GM18873 (cell line): ENCODE results near the gene GDE1.

Experiments
- ATAC-seq: cut with Tn5 transposase; IDR thresholded peaks from one replicate; pipeline ENCODE4 v1.9.1; 2021; ENCODE audit warnings: mild to moderate bottlenecking, moderate library complexity, moderate number of reproducible peaks; ENCODE audit not compliant: unreplicated experiment, low FRiP score

GDE1 gene

DNA sequence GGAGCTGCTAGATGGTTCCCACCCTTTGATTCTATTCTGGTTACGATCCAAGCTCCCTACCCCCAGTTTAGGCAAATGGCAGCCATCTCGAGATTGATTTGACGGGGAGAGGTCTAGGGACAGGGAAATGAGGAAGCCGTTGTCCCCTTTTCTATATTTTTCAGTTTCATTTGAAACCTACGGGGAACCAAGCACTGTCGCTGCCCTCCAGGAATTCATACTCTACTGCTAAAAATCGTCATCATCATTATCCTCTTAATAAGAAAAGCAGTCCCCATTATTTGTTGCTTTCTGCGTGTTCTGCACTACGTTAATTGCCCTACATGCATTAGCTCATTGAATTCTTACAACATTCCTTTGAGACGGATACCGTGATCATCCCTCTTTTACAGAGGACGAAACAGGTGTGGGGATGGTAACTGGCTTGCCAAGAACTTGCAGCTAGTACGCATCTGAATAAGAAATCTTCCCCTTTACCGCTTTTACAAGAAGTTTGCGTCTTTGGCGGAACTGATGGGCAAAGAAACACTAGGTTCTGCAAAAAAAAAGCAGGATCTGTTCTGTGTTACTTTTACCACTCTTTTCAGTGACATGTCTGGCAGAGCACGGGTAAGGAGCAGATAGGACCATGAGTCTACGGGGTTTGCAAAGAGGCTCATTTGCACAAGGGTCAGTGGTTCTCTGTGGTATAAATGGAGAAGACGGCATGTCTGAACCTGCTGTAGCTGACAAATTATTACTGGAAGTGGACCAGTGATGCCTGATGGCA, 2.9 kb upstream of the GDE1 start:
- ATAC-seq = no peak

DNA sequence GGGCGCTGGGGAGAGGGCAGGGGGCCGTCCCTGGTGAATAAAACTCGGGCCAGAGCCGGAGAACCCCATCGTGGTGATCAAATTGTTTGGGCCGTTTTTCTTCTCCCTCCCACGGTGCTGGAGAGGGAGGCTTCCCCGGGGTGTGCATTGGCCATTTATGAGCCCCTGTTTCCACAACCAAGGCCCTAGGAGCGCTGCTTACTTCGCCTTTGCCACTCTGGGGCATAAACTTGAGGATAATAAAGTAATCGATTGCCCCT, 2.4 kb upstream of the GDE1 start:
- no peak for ATAC-seq

DNA sequence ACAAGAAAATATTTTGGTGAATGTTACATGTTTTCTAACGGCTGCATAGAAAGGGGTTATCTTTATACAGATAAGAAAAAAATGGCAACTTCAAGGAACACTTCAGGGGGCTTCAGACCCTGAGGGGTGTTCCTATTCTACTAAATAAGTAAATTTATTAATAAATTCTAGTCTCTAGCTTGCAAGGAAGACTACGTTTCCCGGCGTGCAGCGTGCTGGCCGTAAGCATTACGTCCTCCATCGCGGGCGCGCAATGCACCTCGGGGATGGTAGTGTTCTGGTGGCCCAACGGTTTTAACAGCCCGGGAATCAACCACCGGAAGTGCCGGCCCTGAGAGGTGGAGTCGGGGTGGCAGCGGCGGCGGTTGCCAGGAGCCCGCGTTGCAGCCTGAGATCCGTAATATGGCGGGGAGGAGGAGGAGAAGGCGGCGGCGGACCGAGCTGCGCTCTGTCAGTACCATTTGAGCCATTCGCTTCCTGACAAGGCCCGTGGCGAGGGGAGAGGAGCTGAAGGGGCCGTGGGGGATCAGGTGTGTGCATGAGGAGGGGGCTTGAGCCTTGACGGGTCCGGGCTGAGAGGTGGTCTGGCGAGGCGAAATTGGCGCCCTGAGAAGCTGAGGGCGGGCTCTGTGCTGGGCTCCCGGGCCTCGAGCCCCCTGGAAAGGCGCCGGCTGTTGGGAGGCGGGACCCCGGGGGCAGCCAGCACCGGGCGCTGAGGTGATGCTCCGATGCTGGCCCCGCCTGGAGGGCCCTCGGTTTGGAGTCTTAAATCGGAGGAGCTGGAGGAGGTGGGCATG, 1.9 kb upstream of the GDE1 start, which contains the start of gene CCP110:
Gene CCP110, plus strand, starts transcription at position 384 of the 797 bp plus-strand sequence. CDS start 3,940 bp downstream, outside the sequence.
- ATAC-seq = peak; percentile 57

DNA sequence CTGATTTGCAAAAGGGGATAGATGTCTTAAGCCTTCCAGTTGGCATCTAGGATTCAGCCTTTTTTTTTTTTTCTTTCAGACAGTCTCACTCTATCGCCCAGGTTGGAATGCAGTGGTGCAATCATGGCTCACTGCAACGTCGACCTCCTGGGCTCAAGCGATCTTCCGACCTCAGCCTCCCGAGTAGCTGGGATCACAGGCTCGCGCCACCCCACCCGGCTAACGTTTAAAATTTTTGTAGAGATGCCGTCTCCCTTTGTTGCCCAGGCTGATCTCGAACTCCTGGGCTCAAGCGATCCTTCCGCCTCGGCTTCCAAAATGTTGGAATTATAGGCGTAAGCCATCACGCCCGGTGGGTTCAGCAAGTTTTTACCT, 1.3 kb upstream of the GDE1 start:
- ATAC-seq = no peak

DNA sequence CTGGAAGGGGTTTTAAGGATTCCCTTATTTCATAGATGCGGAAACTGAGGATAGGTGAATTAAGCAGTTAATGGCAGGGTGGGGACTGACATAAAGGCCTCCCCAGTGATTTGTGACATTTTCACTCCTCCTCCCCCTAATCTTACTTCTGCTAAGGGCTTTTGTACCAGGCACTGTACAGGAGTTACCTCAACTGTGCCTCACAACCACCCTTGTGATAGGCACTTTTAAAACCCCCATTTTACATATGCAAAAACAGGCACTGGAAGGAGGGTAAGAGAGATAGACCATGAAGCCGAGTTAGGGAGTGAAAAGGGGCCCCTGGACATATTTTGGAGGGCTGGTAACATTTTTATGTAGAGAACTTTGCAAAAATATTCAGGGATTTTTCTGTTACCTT, 862 bp upstream of the GDE1 start:
- no peak for ATAC-seq

DNA sequence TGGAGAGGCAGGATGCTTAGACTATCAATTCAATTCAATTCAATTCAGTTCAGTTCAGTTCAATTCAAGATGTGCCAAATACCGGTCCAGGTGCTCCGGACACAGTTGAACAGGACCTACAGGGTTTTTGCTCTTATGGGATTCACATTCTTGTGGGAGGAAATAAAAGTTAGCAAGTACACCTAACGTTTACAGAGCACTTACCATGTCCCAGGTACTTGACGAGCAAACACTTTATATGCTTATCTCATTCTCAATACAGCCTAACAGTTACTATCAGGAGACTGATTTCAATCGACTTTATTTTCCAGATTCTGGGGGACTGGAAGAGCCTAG, 467 bp upstream of the GDE1 start:
- ATAC-seq = no peak

DNA sequence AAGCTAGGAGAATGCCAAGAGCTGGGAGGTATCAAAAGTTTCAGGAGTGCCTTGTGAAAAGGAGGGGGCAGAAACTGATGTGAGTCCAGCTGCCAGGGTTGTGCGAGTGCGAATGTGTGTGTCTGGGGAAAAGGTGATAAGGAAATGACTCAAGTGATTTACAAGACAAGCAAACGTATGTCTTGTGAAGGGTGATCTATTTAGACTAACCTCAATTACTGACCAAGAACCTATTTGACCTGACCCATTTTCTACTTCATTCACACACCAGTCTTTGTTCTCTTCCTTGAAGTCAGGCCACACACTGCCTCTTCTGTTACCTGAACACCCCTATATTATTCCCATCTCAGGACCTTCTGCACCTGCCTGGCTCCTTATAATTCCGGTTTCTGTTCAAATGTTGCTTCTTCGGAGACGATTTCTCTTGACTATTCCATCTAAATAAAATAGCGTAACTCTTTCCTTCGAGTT, 1.0 kb downstream of the GDE1 start:
- ATAC-seq = no peak

DNA sequence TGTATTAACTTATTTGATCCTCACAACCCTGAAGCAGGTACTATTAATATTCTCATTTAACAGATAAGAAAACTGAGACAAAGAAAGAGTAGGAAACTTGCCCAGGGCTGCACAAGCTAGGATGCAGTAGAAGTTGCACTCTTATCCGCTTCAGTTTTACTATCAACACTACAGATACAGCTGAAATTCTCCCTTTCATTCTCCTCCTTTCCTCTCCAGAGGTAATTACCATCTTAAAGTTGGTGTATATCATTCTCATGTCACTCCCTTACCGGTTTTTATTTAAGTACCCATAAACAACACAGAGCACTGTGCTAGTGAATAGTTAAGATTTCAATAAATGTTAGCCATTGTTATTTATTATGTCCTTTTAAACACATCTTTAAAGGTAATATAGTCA, 3.5 kb downstream of the GDE1 start:
- no peak for ATAC-seq

DNA sequence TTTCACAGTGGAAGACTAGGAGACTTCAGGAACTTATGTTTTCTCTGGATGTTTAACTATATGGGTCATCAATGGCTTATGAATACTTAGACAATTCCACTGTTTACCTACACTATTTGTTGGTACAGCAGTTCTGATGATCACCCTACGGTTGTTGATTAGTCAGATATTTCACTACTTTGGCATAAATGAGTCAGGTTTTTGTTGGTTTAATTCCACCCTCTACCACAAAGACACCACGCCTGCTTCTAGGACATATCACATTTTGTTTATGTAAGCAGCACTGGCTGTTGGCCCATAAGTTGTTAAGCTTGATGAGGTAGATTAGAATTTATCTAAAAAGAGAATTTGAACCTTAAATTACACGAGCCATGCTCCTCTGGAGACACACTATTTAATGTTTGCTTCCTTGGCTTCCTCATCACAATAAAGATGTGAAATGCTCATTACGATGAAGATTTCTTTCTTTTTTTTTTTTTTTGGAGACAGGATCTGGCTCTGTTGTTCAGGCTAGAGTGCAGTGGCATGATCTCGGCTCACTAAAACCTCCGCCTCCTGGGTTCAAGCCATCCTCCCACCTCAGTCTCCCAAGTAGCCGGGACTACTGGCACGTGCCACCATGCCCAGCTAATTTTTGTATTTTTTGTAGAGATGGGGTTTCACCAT, 4.3 kb downstream of the GDE1 start:
- ATAC-seq = no peak

DNA sequence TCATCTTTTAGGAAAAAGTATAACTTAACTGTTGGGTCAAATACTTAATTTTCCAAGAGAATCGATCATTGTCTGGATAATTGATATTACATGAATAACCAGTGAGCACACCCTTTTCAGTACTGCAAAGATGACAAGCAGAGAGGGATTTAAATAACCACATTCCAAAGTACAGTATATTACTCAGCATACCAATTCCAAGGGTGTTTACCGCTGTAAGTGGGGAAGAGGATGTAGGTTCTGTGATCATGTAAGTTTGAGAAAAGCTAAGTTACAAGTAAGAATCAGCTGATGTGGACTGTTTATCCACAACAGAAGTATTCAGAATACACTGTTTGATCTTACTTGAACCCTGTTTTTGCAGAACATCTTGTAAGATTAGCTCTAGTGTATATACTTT, 6.1 kb downstream of the GDE1 start:
- no peak for ATAC-seq

DNA sequence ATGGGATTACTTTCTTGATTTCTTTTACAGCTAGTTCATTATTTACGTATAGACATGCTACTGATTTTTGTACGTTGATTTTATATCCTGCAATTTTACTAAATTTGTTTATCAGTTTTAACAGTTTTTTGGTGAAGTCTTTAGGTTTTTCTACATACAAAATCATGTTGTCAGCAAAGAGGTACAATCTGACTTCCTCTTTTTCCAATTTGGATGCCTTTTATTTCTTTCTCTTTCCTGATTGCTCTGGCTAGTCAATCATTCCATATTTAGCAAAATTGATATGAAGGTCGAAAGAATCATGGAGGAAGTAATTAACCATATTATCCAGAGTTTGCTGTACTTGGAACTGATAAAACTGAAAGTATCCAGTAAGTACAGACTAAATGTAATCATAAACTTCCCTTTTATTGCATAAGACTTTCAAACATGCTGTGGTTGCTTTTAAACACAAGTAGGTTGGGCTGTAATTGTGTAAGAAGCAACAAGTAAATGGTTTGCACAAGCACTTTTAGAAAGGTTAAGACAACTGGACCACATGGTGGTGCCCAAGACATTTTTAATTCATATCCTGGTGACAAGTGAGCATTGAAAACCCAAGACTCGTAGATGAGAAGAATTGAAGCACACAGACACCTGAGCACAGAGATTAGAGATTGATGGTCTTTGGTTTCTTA, 8.4 kb downstream of the GDE1 start:
- no peak for ATAC-seq

DNA sequence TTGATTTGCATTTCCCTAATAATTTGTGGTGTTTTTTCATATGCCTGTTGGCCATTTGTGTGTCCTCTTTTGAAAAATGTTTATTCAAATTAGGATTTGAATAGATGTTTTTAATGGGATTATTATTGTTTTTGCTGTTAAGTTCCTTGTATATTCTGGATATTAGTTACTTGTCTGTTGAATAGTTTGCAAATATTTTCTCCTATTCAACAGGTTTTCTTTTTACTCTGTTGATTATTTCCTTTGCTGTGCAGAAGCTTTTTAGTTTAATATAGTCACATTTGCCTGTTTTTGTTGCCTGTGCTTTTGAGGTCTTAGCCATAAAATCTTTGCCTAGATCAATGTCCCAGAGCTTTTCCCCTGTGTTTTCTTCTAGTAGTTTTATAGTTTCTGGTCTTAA, 9.6 kb downstream of the GDE1 start:
- ATAC-seq = no peak

DNA sequence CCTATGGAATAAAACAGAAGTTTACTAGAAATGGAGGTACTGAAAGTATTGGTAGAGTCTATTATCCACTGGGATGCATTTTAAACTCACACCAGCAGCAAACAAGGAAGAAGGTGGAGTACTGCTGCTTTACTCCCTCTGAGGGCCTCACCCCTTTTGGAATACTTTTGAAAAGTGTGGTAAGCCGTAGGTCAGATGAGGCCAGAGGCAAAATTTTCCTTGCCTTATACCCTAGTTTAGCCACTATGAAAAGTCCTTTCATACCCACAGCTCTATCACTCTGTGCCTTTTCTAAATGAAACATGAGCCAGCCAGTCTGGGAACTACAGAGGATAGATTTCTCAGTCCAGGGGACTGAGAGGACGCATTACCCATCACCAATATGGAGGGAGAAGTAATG, 14.0 kb downstream of the GDE1 start:
- ATAC-seq = no peak

DNA sequence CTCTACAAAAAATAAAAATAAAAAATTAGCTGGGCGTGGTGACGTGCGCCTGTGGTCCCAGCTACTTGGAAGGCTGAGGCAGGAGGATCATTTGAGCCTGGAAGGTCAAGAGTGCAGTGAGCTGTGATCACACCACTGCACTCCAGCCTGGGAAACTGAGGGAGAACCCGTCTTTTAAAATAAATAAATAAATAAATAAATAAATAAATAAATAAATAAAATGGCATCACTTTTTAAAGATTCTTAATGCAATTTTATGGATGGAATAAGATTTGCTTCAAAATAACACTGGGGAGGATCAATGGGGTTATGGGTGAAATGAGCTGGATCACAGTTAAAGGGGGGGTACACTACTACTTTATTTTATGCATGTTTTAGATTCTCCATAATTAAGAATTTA, 14.9 kb downstream of the GDE1 start:
- ATAC-seq = no peak

DNA sequence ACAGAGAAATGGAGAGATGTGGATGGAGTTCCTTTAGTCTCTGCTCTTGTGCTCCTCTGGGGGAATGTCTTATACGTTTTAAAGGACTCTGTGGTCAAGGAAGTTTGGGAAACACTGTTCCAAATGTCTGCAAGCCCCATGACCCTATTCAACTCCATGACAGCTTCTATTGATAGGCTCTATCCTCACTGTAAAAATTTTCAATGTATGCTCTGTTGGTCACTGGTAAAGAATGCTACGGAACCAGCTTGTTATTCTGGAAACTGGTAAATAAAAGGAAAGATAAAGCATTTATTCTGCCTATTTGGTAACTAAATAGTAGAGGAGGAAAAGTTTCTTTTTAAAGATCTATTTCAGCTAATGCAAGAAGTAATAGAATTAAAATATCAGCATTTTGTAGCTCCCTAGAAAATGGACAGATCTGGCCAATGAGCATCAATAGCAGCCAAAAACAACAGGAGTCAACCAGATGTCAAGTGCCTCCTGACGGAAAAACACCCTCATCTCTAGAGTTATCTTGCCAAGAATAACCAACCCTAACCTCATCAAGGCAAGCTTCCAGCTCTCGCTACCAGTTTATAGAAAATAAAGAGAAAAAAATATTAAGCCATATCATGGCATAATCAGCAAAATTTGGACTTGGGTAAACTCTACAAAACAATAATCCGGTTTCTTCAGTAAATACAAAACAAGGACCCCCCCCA, 16.1 kb downstream of the GDE1 start:
- ATAC-seq = no peak

DNA sequence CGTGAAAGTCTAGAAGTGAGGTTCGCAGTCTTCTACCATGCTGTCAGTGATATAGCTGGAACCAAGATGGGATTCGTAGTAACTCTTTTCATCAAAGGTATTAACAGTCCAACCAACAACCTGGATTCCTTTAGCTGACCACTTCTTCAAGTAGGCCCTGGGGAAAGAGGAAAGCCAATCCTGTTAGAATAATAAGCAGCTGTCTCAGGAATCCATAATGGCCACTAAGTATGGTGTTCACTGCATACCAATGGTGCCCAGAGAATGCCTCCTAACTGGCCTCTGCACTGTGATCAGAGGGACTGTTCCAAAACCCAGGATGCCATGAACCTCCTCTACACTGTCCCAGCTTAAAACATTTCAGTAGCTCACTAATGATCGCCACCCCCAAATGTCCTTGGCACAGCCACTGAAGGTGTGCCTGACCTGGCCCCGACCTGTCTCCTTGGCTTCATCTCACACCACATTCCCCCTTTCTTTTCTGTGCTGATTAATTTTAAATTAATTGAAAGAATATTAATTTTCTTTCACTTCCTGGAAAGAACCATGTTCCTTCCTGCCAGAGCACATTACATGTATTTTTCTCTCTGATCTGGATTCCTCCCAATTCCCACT, 18.3 kb downstream of the GDE1 start:
- no peak for ATAC-seq

DNA sequence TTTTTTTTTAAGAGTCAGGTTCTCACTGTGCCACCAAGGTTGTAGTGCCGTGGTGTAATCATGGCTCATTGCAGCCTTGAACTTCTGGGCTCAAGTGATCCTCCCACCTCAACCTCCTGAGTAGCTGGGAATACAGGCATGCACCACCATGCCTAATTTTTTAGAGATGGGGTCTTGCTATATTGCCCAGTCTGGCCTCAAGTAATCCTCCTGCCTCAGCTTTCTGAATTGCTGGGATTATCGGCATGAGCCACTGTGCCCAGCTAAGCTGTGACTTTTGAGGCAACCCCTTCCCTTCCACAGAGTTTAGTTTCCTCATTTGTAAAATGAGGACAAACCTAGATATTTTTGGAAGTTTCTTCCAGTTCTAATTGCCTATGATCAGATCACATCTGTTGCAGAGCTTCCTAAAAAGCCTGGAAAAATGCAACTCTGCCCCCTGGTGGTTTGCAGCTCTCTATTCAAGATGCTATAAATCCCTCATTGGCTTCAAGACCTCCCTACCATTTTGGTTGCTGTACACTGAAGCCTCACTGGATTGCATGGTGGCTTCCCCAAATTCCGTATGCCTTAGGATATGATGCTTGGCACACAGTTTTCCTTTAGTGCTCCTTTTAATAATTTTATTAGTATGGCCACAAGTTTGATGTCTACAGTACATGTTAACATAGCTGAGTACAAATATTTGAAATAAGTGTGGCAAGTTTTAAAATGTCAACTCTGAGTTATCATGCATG, 19.3 kb downstream of the GDE1 start:
- ATAC-seq = no peak

DNA sequence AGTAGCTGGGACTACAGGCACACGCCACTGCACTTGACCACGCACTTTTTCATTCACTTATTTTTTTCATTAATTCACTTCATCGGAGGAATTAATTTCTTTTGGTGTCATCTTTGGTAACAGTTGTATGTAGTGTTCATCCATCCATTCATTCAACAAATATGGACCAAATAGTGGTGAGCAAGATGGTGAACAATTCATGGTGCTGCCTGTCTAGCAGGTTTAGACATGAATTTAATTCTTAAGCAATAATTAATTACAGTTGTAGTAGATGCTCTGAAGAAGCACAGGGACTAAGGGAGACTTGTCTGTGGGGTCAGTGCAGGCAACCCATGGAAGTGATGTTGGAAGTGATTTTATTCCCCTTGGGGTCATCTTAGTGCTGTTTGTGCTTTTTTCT, 22.4 kb downstream of the GDE1 start:
- no peak for ATAC-seq

DNA sequence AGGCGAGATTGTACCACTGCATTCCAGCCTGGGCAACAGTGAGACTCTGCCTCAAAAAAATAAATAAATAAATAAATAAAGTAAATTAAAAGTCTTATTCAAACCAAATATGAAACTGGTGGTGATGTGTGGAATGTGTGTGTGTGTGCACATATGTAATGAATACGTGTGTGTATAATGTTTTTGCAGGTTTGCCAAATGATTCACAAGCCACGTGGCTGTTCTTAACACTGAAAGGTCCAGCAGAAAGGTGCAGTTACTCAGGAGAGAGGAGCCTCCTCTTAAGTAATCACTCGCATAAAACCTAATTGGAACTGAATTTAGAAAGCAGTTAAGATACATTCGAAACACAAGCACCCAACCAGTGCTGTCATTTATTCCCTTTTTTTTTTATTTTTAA, 22.9 kb downstream of the GDE1 start:
- no peak for ATAC-seq
